CD14-positive monocyte (primary cell): ENCODE measurements around the gene FAM47E. TPM values are rescaled to one million over a fixed set of nuclear protein-coding genes. Genes with fewer than 3 reads are reported as not detected.

Experiments
- DNase-seq, 3 donors: peaks; one replicate each; pipeline ENCODE4 v3.0.0-alpha.2; 2011 to 2022
- H2AFZ ChIP-seq: 2 replicates; pipeline ENCODE4 v1.6.0; 2012; ENCODE audit warnings: mild to moderate bottlenecking, low read depth, low read length, inconsistent platforms; ENCODE audit not compliant: insufficient read depth, poor library complexity, severe bottlenecking
- H3K27ac ChIP-seq, 2 donors: 1 replicate in 1 of 2; 2 replicates in 1 of 2; pipeline ENCODE4 v1.5.1; 2012 to 2013; ENCODE audit warnings: low read length in 2 of 2, control low read depth in 1 of 2, inconsistent platforms in 1 of 2, low read depth in 1 of 2, mild to moderate bottlenecking in 1 of 2
- H3K27me3 ChIP-seq, 2 donors: one replicate each; pipeline versions ENCODE4 v1.6.0 to v1.6.1; 2011 to 2013; ENCODE audit warnings: low read length in 2 of 2; ENCODE audit not compliant: control insufficient read depth in 2 of 2, insufficient read depth in 2 of 2
- H3K36me3 ChIP-seq, 2 donors: replicated peaks in 1 of 2; 1 replicate in 1 of 2; 2 replicates in 1 of 2; pipeline versions ENCODE4 v1.5.1 to v1.6.1; 2012 to 2013; ENCODE audit warnings: low read length in 2 of 2, control low read depth in 1 of 2, inconsistent platforms in 1 of 2, mild to moderate bottlenecking in 1 of 2; ENCODE audit not compliant: insufficient read depth in 2 of 2, control insufficient read depth in 1 of 2
- H3K4me1 ChIP-seq, 2 donors: 1 replicate in 1 of 2; 2 replicates in 1 of 2; pipeline versions ENCODE4 v1.5.1 to v1.6.1; 2012 to 2013; ENCODE audit warnings: low read length in 2 of 2, control low read depth in 1 of 2, inconsistent platforms in 1 of 2, mild to moderate bottlenecking in 1 of 2, moderate library complexity in 1 of 2; ENCODE audit not compliant: insufficient read depth in 2 of 2, control insufficient read depth in 1 of 2
- H3K4me2 ChIP-seq: replicated peaks from 2 replicates; pipeline ENCODE3; 2012; ENCODE audit warnings: low read length, moderate library complexity, mild to moderate bottlenecking; ENCODE audit not compliant: poor library complexity, severe bottlenecking; ENCODE audit errors: extremely low read depth
- H3K4me3 ChIP-seq, 3 experiments: fragments of 200-600 bp in 1 of 3; sonication (generic) in 1 of 3; replicated peaks in 1 of 3; 1 replicate in 2 of 3; 2 replicates in 1 of 3; pipeline ENCODE4 v1.5.1; 2011 to 2013; ENCODE audit warnings: low read length in 3 of 3, mild to moderate bottlenecking in 3 of 3, control low read depth in 2 of 3, low read depth in 2 of 3, inconsistent platforms in 1 of 3, moderate library complexity in 1 of 3
- H3K79me2 ChIP-seq: 2 replicates; pipeline ENCODE4 v1.6.0; 2012; ENCODE audit warnings: mild to moderate bottlenecking, control low read depth, inconsistent platforms, low read length, moderate library complexity; ENCODE audit not compliant: insufficient read depth
- H3K9ac ChIP-seq: 2 replicates; pipeline ENCODE4 v1.6.0; 2017; ENCODE audit warnings: low read length, mild to moderate bottlenecking; ENCODE audit not compliant: insufficient read depth, poor library complexity, severe bottlenecking
- H3K9me3 ChIP-seq, 2 donors: replicated peaks in 1 of 2; 1 replicate in 1 of 2; 2 replicates in 1 of 2; pipeline versions ENCODE4 v1.5.1 to v1.6.1; 2012 to 2013; ENCODE audit warnings: low read length in 2 of 2, control low read depth in 1 of 2; ENCODE audit not compliant: control insufficient read depth in 1 of 2, insufficient read depth in 1 of 2
- H4K20me1 ChIP-seq: 2 replicates; pipeline ENCODE4 v1.6.0; 2012; ENCODE audit warnings: mild to moderate bottlenecking, low read length, control low read depth, moderate library complexity; ENCODE audit not compliant: insufficient read depth
- H3K27ac Mint-ChIP-seq, 7 donors: one replicate each; pipeline ENCODE4 v1.8.0; 2020; ENCODE audit warnings: mild to moderate bottlenecking in 7 of 7, mixed read lengths in 7 of 7, moderate library complexity in 6 of 7, inconsistent platforms in 2 of 7
- H3K27me3 Mint-ChIP-seq, 3 donors: one replicate each; pipeline ENCODE4 v1.8.0; 2021 to 2022; ENCODE audit warnings: low read depth in 3 of 3, mild to moderate bottlenecking in 3 of 3, mixed read lengths in 3 of 3, moderate library complexity in 3 of 3, inconsistent platforms in 1 of 3
- H3K36me3 Mint-ChIP-seq, 2 donors: one replicate each; pipeline ENCODE4 v1.8.0; 2020; ENCODE audit warnings: mixed read lengths in 2 of 2, inconsistent platforms in 1 of 2, mild to moderate bottlenecking in 1 of 2
- H3K4me1 Mint-ChIP-seq: one replicate; pipeline ENCODE4 v1.8.0; 2020; ENCODE audit warnings: mild to moderate bottlenecking, mixed read lengths
- H3K4me3 Mint-ChIP-seq, 2 donors: one replicate each; pipeline ENCODE4 v1.8.0; 2020; ENCODE audit warnings: mild to moderate bottlenecking in 2 of 2, mixed read lengths in 2 of 2, moderate library complexity in 1 of 2
- H3K9me3 Mint-ChIP-seq, 7 donors: one replicate each; pipeline ENCODE4 v1.8.0; 2020 to 2022; ENCODE audit warnings: mixed read lengths in 7 of 7, mild to moderate bottlenecking in 6 of 7, moderate library complexity in 6 of 7, inconsistent platforms in 2 of 7
- WGBS: methylation state at CpG from one replicate; pipeline ENCODE4 v1.1.5; 2013; ENCODE audit warnings: missing lambda C conversion rate; ENCODE audit not compliant: insufficient coverage; 5-methylcytosine and 5-hydroxymethylcytosine counted together
- intact Hi-C, 2 donors: fragments of 100-400 bp; cut with micrococcal nuclease; formaldehyde crosslinking; loops; one replicate each; pipeline versions ENCODE4 v1.15.0 to v1.15.1; 2023
- polyA plus RNA-seq, 3 donors: library from polyadenylated mRNA; depleted of rRNA in 1 of 3; unstranded in 2 of 3; stranded (reverse) in 1 of 3; fragments of 300-500 nt in 2 of 3; fragments of >200 nt in 1 of 3; fragmentation: Illumina TruSeq in 2 of 3; gene quantifications; 1 replicate in 2 of 3; 2 replicates in 1 of 3; pipeline ENCODE4 v1.2.3, GENCODE V29; 2012 to 2021
- TF ChIP-seq, protein P1 (sequence below): fragments of 200-600 bp; IDR thresholded peaks from one replicate; pipeline ENCODE4 v1.8.0; 2022; ENCODE audit warnings: antibody characterized with exemption, mild to moderate bottlenecking

FAM47E gene
- polyA plus RNA-seq, 3 donors: 0.31 TPM; not detected in 2

- Histone ChIP-seq H3K36me3 (peaks cover 3 to 12% of the 10 kb centered on the region in 2 donors), H3K27ac (peak overlapping the region in 1 of 2 donors; percentile 75), H4K20me1 (no peaks in the 10 kb centered on the region), H3K4me1 (peaks cover 57 to 67% of the 10 kb centered on the region in 2 donors), H3K9ac (peak overlapping the region; percentile 71), H3K4me2 (peak overlapping the region; percentile 98), H3K4me3 (peak overlapping the region in 2 of 3 experiments; percentile 55 to 93), H2AFZ (peak overlapping the region; percentile 98), H3K79me2 (peaks cover 6% of the 10 kb centered on the region), H3K27me3 (no peaks in the 10 kb centered on the region), H3K9me3 (no peaks in the 10 kb centered on the region)
- H3K4me1 Mint-ChIP-seq: peaks cover 56% of the 10 kb centered on the region
- 0% methylated on average over 3 of the region's 7 CpGs for WGBS
- intact Hi-C loops: loop anchor here (5.0 to 10.0 kb wide), 2 partner anchors 53 to 90 kb away; partner anchors contain the start of genes FAM47E (in 1 of the 2) and SCARB2 (in 1 of the 2)
- H3K27me3 Mint-ChIP-seq: peaks cover 0 to 1% (median 0%) of the 10 kb centered on the region in 3 donors
- H3K36me3 Mint-ChIP-seq: peaks cover 14 to 16% of the 10 kb centered on the region in 2 donors
- peak overlapping the region; percentile 95 to 97 for H3K4me3 Mint-ChIP-seq
- no peaks in the 10 kb centered on the region for H3K9me3 Mint-ChIP-seq
- DNase-seq: no peak
- H3K27ac Mint-ChIP-seq: peak overlapping the region in 4 of 7 donors; percentile 46 to 78 (median 64)
- TF ChIP-seq, protein P1, sequence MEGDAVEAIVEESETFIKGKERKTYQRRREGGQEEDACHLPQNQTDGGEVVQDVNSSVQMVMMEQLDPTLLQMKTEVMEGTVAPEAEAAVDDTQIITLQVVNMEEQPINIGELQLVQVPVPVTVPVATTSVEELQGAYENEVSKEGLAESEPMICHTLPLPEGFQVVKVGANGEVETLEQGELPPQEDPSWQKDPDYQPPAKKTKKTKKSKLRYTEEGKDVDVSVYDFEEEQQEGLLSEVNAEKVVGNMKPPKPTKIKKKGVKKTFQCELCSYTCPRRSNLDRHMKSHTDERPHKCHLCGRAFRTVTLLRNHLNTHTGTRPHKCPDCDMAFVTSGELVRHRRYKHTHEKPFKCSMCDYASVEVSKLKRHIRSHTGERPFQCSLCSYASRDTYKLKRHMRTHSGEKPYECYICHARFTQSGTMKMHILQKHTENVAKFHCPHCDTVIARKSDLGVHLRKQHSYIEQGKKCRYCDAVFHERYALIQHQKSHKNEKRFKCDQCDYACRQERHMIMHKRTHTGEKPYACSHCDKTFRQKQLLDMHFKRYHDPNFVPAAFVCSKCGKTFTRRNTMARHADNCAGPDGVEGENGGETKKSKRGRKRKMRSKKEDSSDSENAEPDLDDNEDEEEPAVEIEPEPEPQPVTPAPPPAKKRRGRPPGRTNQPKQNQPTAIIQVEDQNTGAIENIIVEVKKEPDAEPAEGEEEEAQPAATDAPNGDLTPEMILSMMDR: no peak
Measured at GRCh38 chr4:76305033-76305687, 53.6 kb downstream of the FAM47E start.

DNA sequence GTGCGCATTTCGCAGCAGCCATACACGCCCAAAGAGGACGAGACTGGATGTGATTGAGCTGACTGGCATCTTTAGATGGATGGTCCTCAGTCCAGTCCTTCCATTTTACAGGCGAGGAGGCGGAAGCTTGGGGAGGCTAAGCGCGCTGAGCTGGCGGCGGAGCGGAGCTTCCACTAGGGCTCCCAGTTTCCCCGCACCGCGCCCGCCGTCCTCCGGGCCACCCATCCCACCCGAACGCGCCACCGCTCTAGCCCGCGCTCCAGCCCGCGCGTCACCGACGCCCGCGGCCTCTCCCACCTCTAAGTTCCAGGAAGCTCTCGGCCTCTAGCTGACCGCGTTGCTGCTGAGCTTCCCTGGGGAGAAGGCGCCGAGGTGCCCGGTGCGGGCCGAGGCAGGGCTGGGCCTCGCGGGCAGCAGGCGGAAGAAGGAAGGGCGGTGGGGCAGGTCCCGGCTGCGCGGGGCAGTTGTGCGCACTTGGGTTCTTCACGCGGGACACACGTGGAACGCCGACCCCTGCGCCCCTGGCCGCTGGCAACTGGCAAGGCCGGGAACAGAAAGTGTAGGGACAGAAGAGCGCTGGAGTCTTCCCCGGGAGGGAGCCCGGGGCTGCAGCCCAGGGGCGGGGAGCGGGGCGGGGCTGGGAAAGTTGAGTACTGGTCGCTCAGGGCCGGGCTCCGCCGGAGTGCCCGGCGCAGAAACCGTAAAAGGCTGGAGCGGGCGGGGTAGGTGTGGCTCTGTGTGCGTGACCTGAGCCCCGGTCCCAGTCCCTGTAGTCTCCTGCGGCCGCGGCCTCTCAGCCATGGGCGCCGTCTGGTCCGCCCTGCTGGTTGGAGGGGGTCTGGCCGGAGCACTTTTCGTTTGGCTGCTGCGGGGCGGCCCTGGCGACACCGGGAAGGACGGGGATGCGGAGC, 54.7 kb downstream of the FAM47E start, which contains the start of gene STBD1:
STBD1 (plus strand) TSS at position 763 of the 911 bp plus-strand sequence; CDS start at position 800, 37 bp downstream.
- WGBS: under 1% methylated on average over 82 of the region's 85 CpGs
- Histone ChIP-seq H3K4me1 (peaks cover 47 to 56% of the 10 kb centered on the region in 2 donors), H3K9ac (peak within 1 kb of the TSS; percentile 71), H3K4me3 (peak within 1 kb of the TSS; percentile 55 to 93 (median 93)), H3K4me2 (peak within 1 kb of the TSS; percentile 98), H4K20me1 (no peaks in the 10 kb centered on the region), H3K79me2 (peaks cover 6% of the 10 kb centered on the region), H3K27me3 (no peaks in the 10 kb centered on the region), H2AFZ (peak within 1 kb of the TSS; percentile 98), H3K27ac (peak within 1 kb of the TSS in 1 of 2 donors; percentile 75), H3K9me3 (no peaks in the 10 kb centered on the region), H3K36me3 (peaks cover 3 to 19% of the 10 kb centered on the region in 2 donors)
- Mint-ChIP-seq H3K36me3 (peaks cover 21 to 23% of the 10 kb centered on the region in 2 donors), H3K27ac (peak within 1 kb of the TSS; percentile 37 to 84 (median 74)), H3K4me3 (peak within 1 kb of the TSS; percentile 95 to 97), H3K9me3 (no peaks in the 10 kb centered on the region), H3K4me1 (peaks cover 46% of the 10 kb centered on the region), H3K27me3 (peaks cover 0 to 1% (median 0%) of the 10 kb centered on the region in 3 donors)
- DNase-seq: peak; percentile 44 to 55 (median 46)
- intact Hi-C loops: loop anchor here (5.0 to 10.0 kb wide), 2 partner anchors 54 to 91 kb away; partner anchors contain the start of genes FAM47E (in 1 of the 2) and SCARB2 (in 1 of the 2)
- TF ChIP-seq, protein P1: no peak
